ENCODE data around the gene PNPLA2.

PNPLA2 gene

GRCh38 chr11:846496-847098 lies 27.9 kb downstream of the PNPLA2 start:
- no peak for DNase-seq

DNA sequence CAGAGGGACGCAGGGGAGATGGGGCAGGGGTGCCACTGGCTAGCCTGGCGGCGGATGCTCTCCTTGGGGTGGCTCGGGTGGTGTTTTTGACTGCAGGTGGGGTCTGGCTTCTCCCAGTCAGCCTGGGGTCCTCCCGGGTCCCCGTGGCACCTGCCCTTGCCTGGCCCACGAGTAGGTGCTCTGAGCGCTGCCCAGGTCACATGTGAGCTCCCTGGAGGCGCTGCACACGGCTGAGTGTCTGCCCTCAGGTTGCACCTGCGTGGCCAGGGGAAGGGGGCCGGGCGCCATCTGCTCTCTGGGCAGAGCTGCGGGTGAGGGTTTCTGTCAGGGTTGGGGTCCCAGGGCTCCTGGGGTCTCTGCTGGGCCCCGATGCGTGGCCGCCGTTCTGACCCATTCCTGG lies 29.2 kb downstream of the PNPLA2 start:
- DNase-seq: no peak

DNA sequence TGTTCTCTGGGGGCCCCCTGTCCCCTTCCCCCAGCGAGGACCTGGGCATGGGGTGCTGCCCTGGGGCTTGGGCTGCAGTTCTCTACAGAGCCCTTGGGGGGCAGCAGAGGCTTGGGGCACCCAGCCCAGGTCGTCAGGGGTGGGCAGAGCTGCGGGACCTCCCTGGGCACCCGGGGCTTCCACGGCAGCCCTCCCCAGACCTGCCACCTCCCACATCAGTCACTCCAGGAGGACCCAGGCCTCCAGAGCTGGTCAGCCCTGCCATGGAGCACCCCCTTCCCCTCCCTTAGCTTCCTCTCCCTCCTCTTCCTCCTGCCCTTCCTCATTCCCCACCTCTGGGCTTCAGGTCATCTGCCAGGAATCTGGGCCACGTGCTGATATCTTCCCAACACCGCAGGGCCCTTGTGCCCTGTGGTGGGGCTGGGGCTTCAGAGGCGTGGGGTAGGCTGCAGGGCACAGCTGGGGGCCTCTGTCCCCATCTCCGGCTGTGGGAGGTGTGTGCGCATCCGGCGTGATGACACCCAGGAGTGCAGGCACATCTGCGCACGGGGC lies 29.7 kb downstream of the PNPLA2 start:
- DNase-seq: peak; percentile 78 to 82

GRCh38 chr11:849104-849824 lies 30.6 kb downstream of the PNPLA2 start:
- peak in 1 of 2 experiments; percentile 62 for DNase-seq

GRCh38 chr11:849951-850774 lies 31.4 kb downstream of the PNPLA2 start:
- no peak for DNase-seq

GRCh38 chr11:850775-851763 lies 32.4 kb downstream of the PNPLA2 start:
- no peak for DNase-seq

GRCh38 chr11:852762-853161 lies 34.0 kb downstream of the PNPLA2 start:
- no peak for DNase-seq

DNA sequence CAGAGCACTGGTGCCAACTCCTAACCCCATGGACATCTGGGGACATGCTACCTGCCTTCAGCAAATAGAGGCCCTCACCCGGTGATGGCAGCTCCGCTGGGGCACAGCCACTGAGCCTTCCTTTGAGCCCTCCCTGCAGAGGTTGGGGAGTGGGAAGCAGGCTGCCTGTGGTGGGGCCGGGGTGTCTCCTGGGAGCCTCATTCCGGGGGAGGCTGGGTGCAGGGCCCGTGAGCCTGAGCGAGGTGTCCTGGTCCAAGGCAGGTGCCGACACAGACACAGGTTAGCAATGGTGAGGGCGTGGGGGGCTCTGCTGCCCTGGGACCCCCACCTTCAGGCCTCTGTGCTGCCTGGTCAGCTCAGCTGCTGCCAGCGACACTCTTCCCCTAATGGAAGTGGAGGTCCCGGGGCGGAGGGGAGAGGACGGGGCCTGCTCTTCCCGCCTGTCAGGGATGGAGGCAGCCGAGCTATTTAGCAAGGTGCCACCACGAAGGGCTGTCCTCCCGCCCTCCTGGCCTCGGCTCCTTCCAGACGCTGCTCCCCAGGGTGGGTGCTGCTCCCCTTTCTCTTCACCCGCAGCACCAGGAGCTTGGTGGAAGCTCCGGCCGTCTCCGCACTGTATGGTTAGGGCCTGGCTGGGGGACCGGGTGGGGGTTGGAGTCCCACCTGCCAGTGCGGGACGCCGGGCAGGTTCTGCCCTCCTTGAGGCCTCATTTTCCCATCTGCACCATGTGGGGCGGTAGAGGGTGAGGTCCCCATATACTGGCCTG lies 35.2 kb downstream of the PNPLA2 start:
- DNase-seq: no peak

DNA sequence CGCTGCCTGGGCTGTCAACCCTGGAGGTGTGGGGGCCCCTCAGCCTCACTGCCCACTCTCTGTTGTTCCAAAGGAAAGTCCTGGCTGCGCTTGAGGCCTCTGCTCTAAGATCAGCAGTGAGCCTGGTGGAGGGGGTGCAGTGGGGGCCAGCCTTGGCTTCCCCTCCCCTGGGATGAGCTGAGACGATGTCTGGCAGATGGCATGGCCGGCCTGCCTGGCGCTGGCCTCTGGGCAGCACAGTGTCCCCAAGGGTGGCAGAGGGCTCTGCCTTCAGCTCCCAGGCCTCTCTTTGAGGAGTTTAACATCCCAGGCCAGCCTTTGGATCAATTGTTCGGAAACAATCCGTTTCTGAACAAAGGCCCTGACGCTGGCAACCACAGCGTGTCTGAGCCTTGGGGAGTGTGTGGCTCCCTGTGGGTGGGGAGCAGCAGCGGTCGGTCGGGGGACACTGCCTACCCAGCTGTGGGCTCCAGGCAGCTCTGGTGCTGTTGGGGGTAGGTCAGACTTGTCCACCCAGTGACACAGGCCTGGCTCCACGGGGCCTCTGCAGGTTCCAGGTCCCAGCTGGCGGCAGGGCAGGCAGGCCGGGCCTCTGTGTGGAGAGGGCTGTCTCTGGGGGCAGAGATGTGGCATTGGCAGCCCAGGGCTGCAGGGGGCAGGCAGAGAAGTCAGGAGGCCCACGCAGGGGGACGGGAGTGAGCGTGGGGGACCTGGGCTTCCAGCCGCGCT lies 36.1 kb downstream of the PNPLA2 start:
- DNase-seq: no peak

DNA sequence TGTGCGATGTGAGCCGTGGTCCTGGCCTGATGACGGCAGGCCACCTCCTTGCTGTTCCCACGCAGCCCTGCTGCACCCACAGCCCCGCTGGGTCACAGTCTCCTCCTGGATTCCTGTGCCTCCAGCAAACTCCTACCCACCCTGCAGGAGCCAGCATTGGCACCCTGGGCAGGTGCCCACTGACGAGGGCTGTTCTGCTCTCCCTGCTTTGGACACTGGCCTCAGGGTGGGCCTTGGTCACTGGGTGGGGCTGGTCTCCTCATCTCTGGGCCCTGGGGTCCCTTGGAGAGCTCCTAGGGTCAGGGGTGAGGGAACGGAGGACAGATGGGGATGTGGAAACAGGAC lies 36.6 kb downstream of the PNPLA2 start:
- no peak for DNase-seq

- DNase-seq: no peak
These were observed 37.1 kb downstream of the PNPLA2 start for GRCh38 chr11:855796-856195.

DNA sequence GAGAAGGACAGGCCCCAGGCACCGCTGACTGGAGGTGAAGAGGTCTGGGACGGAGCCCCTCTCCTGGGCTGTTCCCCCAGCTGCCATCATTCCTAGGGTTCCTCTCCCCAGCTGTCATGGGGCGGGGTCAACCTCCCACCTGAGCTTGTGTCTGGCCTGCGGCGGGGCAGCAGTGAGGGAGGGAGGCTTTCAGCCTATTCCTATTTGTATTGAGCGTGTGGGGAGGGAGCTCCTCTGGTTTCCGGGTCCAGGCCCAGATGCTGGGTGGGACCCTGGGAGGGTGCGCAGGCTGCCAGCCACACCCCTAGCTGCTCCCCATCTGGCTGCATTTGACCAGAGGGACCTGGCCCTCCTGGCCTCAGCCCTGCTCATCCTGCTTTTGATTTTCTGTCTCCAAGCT lies 37.7 kb downstream of the PNPLA2 start:
- no peak for DNase-seq

DNA sequence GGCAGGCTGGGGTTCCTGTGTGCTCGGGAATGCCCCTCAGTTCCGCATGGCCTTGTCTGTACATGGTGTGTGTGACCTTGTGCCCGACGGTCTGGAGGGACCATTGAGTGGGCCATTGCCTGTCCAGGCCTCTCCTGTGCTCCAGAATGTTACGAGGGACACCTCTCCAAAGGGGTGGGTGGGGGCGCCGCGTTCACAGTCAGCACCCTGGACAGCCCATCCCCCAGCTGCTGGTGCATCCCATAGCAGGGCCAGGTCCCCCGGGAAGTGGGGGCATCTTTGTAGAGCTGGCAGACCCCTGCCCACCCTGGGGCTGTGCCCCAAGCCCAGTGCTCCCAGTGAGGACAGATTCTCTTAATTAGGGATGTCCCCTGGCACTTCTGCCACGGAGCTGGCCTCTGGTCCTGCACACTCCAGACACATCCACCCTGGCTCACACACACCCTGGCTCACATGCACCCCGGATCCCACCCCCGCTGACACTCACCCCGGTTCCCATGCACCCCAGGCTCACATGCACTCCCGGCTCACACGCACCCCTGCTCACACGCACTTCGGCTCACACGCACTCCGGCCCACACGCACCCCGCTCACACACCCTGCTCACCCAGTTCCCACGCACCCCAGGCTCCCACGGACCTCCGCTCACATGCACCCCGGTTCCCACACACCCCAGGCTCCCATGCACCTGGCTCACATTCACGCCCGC lies 39.5 kb downstream of the PNPLA2 start:
- no peak for DNase-seq

GRCh38 chr11:858762-859339 lies 40.1 kb downstream of the PNPLA2 start:
- no peak for DNase-seq

GRCh38 chr11:859394-860131 lies 40.8 kb downstream of the PNPLA2 start:
- DNase-seq: no peak

DNA sequence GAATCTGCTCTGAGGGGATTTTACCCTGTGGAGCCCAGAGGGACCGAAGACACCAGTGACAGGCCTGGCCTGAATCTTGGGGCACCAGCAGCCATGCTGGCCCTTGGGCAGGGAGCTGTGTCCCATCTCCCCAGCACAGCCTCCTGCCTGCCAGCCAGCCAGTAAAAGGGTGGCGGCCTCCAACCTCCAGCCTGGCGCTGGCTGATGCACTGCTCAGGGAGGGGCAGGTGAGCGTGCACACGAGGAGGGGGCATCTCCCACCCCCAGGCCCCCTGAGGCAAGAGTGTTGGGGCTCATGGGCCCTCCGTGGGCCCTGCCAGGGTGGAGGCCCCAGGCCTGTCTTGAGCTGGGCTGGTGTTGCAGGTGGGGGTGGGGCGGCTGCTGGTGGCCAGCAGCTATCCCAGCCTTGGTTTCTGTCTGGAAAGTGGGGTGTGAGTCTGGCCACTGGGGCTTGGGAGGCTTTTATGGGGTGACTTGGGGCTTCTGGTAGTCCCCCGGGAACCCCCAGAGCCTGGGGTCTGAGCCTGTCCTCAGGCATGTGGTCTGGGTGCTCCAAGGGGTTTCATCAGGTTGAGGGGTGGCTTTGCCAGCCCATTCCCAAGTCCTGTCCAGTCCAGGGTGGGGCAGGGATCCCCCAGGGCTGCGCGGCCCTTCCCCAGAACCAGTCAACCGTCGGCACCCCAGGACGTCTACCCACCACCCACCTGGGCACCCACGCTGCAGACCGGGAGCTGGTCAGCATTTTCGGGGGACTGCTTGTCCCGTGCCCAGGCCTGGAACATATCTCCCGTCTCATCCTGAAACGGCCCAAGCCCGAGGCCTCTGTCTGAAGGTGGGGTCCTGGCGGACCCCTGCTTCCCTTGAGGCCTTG lies 41.8 kb downstream of the PNPLA2 start:
- no peak for DNase-seq

- DNase-seq: no peak
These were observed 42.4 kb downstream of the PNPLA2 start for GRCh38 chr11:861105-861479.

- no peak for DNase-seq
These were observed 43.5 kb downstream of the PNPLA2 start for GRCh38 chr11:862081-862661.
